HG02571 (cell line): ENCODE results near the gene CS.
"Not testable (repeated sequence)": the region's sequence is repeated elsewhere in the genome, so short reads cannot be mapped to it uniquely, and the experiment has no call there.

Experiments used
- ATAC-seq: cut with Tn5 transposase; IDR thresholded peaks from one replicate; pipeline ENCODE4 v1.9.1; 2021; ENCODE audit warnings: mild to moderate bottlenecking, moderate library complexity; ENCODE audit not compliant: unreplicated experiment

Gene CS

DNA sequence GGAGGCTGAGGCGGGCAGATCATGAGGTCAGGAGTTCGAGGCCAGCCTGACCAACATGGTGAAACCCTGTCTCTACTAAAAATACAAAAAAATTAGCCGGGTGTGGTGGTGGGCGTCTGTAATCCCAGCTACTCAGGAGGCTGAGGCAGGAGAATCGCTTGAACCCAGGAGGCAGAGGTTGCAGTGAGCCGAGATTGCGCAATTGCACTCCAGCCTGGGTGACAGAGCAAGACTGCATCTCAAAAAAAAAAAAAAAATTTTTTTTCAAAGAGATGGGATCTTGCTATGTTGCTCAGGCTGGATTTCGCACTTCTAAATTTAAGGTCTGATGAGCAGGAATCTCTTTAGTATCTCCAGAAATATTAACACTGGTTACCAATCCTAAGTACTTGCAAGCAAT is 21.5 kb upstream of the CS start:
- ATAC-seq: not testable (repeated sequence)

DNA sequence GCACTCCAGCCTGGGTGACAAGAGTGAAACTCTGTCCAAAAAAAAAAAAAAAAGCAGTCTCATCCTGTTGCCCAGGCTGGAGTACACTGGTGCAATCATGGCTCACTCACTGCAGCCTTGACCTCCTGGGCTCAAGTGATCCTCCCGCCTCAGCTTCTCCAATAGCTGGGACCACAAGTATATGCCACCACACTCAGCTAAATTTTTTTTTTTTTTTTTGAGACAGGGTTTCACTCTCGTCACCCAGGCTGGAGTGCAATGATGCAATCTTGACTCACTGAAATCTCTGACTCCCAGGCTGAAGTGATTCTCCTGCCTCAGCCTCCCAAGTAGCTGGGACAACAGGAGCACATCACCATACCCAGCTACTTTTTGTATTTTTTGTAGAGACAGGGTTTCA is 20.9 kb upstream of the CS start:
- ATAC-seq: no peak

DNA sequence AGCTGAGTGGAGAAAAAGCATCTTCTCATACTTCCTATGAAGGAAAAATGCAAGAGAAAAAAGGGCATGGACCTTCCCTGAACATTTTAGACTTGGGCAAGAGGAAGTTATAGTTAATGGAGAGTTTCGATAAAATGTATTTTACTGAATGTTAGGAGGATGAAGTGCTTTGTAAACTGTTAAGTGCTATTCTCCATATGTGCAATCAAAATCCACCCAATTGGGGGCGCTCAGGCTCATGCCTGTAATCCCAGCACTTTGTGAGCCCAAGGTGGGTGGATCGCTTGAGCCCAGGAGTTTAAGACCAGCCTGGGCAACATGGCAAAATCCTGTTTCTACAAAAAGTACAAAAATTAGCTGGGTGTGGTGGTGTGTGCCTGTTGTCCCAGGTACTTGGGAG is 17.5 kb upstream of the CS start:
- no peak for ATAC-seq

GRCh38 chr12:56315622-56316473 is 15.7 kb upstream of the CS start, which contains the start of gene CNPY2:
TSS of gene CNPY2 (minus strand) at chr12:56315988. CDS start at chr12:56315217, 771 bp downstream.
- peak; percentile 91 for ATAC-seq

GRCh38 chr12:56315249-56315621 is 15.1 kb upstream of the CS start:
- ATAC-seq: no peak

DNA sequence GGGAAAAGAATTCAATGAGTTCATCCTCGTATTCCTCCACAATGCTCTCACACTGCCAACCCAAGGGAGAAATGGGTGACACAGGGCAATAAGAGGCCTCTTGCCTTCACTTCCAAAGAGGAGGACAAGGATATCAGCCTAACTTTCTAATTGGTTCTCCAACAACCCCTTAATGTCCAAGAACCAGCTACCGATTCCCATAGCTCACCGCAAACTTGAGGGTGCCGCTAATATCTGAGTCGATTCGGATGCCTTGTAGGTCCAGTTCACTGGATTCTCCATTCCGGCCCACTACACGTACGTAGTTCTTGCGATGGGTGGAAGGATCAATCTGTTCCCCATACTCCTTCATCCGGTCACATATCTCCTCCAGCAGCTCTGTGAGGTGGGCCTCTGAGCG is 10.9 kb upstream of the CS start:
- no peak for ATAC-seq

- no peak for ATAC-seq
Measured at GRCh38 chr12:56308714-56309113, 8.6 kb upstream of the CS start.

DNA sequence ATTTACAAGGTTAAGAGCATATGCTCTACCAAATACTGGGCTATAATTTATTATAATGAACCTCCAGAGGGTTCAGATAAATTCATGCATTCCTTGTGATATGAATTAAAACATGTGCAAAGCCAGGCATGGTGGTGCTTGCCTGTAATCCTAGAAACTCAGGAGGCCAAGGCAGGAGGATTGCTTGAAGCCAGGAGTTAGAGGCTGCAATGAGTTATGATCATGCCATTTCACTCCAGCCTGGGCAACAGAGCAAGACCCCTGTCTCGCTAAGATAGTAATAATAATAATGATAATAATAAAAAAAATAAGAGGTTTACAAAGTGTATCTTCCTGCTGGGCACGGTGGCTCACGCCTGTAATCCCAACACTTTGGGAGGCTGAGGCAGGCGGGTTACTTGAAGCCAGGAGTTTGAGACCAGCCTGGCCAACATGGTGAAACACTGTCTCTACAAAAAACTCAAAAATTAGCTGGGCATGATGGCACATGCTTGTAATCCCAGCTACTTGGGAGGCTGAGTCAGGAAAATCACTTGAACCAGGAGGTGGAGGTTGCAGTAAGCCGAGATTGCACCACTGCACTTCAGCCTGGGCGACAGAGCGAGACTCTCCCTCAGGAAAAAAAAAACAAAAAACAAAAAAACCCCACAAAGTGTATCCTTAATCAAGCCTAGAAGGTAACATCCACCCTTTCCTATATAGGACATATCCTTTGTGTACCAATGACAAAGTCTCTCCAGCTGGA is 7.3 kb upstream of the CS start:
- no peak for ATAC-seq

GRCh38 chr12:56304872-56305590 is 4.9 kb upstream of the CS start:
- ATAC-seq: no peak

GRCh38 chr12:56304276-56304675 is 4.1 kb upstream of the CS start:
- no peak for ATAC-seq

DNA sequence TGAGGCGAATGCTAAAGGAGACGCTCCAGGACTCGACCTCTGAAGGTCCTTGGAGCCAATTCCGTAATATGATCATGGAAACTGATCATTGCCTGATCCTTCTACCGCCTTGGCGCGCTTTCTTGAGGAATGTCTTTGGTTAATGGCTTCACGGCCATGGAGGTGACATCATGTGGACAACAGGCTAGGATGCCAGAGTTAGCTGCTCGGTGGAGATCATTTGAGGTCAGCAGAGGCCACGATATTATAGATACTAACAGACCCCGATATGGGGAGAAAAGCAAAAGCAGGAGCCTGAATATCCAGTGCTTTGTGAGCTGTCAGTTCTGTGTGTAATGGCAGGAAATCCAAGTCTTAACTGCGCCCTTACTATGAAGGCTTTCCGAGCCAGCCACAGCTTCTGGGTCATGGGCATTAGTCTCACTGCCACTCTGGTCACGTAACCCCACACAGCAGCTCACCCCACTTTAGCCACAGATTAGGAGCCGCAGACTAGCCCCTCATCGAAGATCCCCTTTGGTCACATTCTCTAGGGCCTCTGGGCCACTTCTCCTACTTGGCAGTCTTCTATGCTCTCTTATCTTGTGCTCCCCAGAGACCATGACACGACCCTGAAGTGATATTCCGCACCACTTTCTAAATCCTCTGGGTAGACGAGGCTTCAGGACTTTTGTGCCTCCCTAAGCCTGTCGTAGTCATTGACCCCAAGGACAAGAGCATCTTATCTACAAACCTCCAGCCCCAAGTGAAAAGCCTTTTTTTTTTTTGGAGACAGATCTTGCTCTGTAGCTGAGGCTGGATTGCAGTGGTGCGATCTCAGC is 724 bp upstream of the CS start:
- no peak for ATAC-seq

GRCh38 chr12:56299308-56299852 is 750 bp downstream of the CS start:
- ATAC-seq: no peak

GRCh38 chr12:56298828-56299227 is 1.3 kb downstream of the CS start:
- ATAC-seq: no peak

- ATAC-seq: no peak
Measured at GRCh38 chr12:56297400-56297799, 2.7 kb downstream of the CS start.

DNA sequence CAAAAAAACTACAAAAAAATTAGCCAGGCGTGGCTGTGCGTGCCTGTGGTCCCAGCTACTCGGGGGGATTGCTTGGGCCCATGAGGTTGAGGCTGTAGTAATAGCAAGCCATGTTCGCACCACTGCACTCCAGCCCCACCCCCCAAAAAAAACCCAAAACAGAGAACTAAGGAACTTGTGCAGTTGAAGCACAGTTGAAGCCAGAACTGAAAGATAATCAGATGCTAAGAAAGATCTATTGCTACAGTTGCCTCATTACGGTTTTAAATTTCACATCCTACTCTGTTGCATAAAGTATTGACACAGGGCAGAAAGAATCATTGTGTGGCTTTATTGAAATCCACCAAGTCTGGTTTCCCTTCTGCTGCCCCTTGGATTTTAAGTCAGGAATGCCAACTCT is 3.8 kb downstream of the CS start:
- no peak for ATAC-seq

- ATAC-seq: no peak
Measured at GRCh38 chr12:56293795-56294194, 6.3 kb downstream of the CS start.

GRCh38 chr12:56288705-56289387 is 11.3 kb downstream of the CS start:
- ATAC-seq: no peak

GRCh38 chr12:56286044-56286830 is 13.9 kb downstream of the CS start:
- ATAC-seq: no peak

DNA sequence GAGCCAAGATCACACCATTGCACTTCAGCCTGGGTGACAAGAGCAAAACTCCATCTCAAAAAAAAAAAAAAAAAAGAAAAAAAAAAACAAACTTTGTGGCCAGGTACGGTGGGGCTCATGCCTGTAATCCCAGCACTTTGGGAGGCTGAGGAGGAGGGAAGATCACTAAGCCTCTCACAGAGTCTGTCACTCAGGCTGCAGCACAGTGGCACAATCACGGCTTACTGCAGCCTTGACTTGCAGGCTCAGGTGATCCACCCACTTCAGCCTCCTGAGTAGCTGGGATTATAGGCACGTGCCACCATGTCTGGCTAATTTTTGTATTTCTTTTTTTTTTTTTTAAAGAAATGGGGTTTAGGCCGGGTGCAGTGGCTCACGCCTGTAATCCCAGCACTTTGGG is 15.9 kb downstream of the CS start:
- ATAC-seq: not testable (repeated sequence)
